Stomach smooth muscle (tissue), 2 donors: ENCODE measurements around the gene ADAM19.

Experiments
- H3K27ac ChIP-seq: one replicate; pipeline ENCODE4 v1.7.0; 2013; ENCODE audit warnings: mild to moderate bottlenecking, low read length, inconsistent platforms
- H3K27me3 ChIP-seq, 2 donors: one replicate each; pipeline ENCODE4 v1.7.0; 2013; ENCODE audit warnings: low read length in 2 of 2; ENCODE audit not compliant: insufficient read depth in 2 of 2, control insufficient read depth in 1 of 2
- H3K36me3 ChIP-seq, 2 donors: one replicate each; pipeline ENCODE4 v1.7.0; 2013; ENCODE audit warnings: low read length in 2 of 2; ENCODE audit not compliant: control insufficient read depth in 2 of 2, insufficient read depth in 2 of 2
- H3K4me1 ChIP-seq: one replicate; pipeline ENCODE4 v1.7.0; 2013; ENCODE audit warnings: low read length; ENCODE audit not compliant: control insufficient read depth, insufficient read depth
- H3K4me3 ChIP-seq, 2 donors: one replicate each; pipeline ENCODE4 v1.7.0; 2013; ENCODE audit warnings: low read length in 2 of 2
- H3K9ac ChIP-seq, 2 donors: one replicate each; pipeline ENCODE4 v1.7.0; 2013; ENCODE audit warnings: low read length in 2 of 2, mild to moderate bottlenecking in 1 of 2
- H3K9me3 ChIP-seq, 2 donors: one replicate each; pipeline ENCODE4 v1.7.0; 2013; ENCODE audit warnings: low read length in 2 of 2; ENCODE audit not compliant: control insufficient read depth in 2 of 2
- donor health status: healthy.
- donor health status: Pancreatic carcinoma.

Gene ADAM19

GRCh38 chr5:157571357-157571827 lies 4.2 kb downstream of the ADAM19 start:
- Histone ChIP-seq H3K9me3 (no peaks in the 10 kb centered on the region), H3K4me3 (peak overlapping the region; percentile 45 to 58), H3K36me3 (peaks cover 14 to 19% of the 10 kb centered on the region in 2 donors), H3K9ac (peak overlapping the region; percentile 1 to 22), H3K27me3 (no peaks in the 10 kb centered on the region), H3K4me1 (peaks cover 32% of the 10 kb centered on the region), H3K27ac (peak overlapping the region; percentile 62)

GRCh38 chr5:157570531-157571200 lies 4.9 kb downstream of the ADAM19 start:
- Histone ChIP-seq H3K9me3 (no peaks in the 10 kb centered on the region), H3K4me1 (peaks cover 28% of the 10 kb centered on the region), H3K27me3 (no peaks in the 10 kb centered on the region), H3K27ac (peak overlapping the region; percentile 62), H3K9ac (peak overlapping the region in 1 of 2 donors; percentile 1), H3K4me3 (peak overlapping the region in 1 of 2 donors; percentile 45), H3K36me3 (peaks cover 14 to 19% of the 10 kb centered on the region in 2 donors)

DNA sequence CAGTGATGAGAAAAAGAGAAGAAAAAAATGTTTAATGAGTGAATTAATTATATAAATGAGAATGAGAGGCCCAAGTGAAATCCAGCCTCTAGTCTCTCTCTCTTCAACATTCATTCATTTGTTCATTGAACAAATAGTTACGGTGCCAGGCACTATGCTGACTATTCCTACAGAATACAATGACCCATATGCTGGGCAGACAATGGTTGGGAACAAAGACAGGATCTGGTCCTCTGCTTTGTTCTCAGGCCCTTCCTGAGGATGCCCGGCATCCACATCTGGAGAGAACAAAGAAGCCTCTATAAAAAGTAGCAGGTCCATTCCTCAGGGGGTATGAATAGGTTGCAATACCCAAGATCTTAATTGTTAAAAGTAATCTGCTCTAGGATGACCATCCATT lies 6.9 kb downstream of the ADAM19 start:
- no peaks in the 10 kb centered on the region for H3K9me3 ChIP-seq
- H3K4me3 ChIP-seq = no peak overlapping the region
- peaks cover 36% of the 10 kb centered on the region for H3K4me1 ChIP-seq
- no peaks in the 10 kb centered on the region for H3K27me3 ChIP-seq
- H3K9ac ChIP-seq = no peak overlapping the region
- H3K36me3 ChIP-seq = peaks cover 16 to 19% of the 10 kb centered on the region in 2 donors
- no peak overlapping the region for H3K27ac ChIP-seq

GRCh38 chr5:157568222-157568621 lies 7.4 kb downstream of the ADAM19 start:
- no peak overlapping the region for H3K4me3 ChIP-seq
- peaks cover 41% of the 10 kb centered on the region for H3K4me1 ChIP-seq
- H3K27me3 ChIP-seq = no peaks in the 10 kb centered on the region
- H3K9ac ChIP-seq = no peak overlapping the region
- peaks cover 16 to 19% of the 10 kb centered on the region in 2 donors for H3K36me3 ChIP-seq
- H3K9me3 ChIP-seq = no peaks in the 10 kb centered on the region
- H3K27ac ChIP-seq = no peak overlapping the region

DNA sequence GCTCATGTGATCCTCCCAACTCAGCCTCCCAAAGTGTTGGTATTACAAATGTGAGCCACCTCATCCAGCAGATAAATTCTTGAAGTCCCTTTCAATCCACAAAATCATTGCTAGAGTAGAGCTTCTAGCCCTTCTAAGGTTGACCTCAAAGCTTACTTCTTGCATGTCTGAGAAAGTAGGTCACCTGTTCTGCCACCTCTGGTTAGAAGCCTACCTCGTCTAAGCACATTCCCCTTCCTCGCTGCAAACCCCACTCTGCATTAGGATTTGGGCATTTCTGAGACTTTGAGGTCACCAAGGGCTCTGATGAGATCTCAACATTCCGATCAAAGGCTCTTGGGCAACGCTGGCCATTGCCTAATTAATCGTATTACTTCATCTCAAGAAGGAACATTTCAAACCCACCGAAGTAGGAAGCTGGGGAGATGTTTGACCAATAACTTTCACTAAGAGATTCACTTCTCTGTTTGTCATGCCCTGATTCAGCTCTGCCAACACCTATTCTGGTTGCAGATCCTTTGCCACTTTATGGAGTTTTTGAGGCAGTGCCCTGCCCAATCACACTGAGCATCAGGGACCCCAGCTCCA lies 8.6 kb downstream of the ADAM19 start:
- no peaks in the 10 kb centered on the region for H3K27me3 ChIP-seq
- no peak overlapping the region for H3K4me3 ChIP-seq
- H3K36me3 ChIP-seq = peaks cover 16 to 19% of the 10 kb centered on the region in 2 donors
- H3K27ac ChIP-seq = peak overlapping the region; percentile 37
- H3K9me3 ChIP-seq = no peaks in the 10 kb centered on the region
- no peak overlapping the region for H3K9ac ChIP-seq
- H3K4me1 ChIP-seq = peaks cover 50% of the 10 kb centered on the region

DNA sequence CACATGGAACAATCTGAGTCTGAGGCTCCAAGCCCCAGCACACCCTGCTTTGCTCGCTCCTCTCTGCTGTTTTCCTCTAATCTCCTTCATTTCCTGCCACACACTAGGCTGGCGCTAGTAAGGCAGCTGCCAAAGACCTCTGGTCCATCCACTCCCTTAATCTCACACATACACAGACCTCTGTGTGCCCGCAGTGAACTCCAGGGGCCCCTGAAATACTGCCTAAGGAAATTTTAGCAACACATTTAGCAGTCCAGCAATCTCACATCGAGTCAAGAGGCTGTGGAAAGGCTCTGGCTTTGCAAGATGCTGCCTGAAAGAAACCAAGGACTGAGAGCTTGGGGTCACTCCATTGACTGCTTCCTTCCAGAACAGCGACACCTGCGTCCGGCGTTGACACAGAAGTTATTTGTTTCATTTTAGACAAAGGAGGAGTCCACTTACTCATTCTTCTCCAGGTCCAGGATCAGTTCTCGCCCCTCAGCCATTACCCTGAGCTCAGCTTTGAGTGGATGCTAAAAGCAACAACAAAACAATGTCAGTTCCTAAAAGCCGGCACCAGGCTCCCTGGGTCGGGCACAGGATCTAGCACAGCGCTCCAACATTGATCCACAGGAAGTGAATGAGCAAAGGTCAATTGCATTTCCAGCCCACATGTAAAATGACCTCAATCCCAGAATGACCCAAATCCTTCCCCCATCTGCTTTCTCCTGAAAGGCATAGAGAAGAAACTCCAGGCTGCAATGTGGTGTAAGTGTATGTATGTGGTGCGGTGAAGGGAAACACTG lies 11.5 kb downstream of the ADAM19 start:
- Histone ChIP-seq H3K36me3 (peaks cover 7 to 12% of the 10 kb centered on the region in 2 donors), H3K9me3 (no peaks in the 10 kb centered on the region), H3K27ac (peak overlapping the region; percentile 95), H3K27me3 (no peaks in the 10 kb centered on the region), H3K4me3 (peak overlapping the region; percentile 44 to 52), H3K4me1 (peaks cover 58% of the 10 kb centered on the region), H3K9ac (peak overlapping the region; percentile 47 to 59)

DNA sequence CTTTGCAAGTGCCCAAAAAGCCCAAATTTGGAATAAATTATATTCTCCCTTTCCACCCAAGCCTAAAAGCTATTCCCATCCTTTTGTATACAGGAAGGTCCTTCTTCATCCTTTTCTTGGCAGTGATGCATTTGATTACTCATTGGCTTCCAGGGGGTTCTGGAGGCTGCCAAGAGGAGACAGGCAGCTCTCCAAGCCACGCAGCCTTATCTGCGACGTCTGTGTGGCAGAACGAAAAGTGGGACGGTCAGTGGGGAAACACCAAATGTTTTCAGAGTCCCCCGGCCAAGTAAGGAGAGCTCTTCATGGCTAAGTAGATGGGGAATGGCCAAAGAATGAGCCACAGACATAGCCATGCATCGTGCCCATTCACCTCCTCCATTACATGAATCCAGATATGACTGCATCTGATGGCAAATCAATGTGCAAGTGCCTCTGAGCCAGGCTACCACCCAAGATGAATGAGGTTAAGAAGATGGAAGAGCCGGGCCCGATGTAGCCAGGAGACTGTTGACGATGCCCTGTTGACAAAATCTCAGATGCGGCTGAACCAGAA lies 12.1 kb downstream of the ADAM19 start:
- Histone ChIP-seq H3K4me1 (peaks cover 60% of the 10 kb centered on the region), H3K4me3 (peak overlapping the region in 1 of 2 donors; percentile 44), H3K36me3 (peaks cover 7 to 12% of the 10 kb centered on the region in 2 donors), H3K27ac (peak overlapping the region; percentile 95), H3K27me3 (no peaks in the 10 kb centered on the region), H3K9me3 (no peaks in the 10 kb centered on the region), H3K9ac (peak overlapping the region; percentile 47 to 59)

- Histone ChIP-seq H3K36me3 (peaks cover 7 to 9% of the 10 kb centered on the region in 2 donors), H3K27ac (peak overlapping the region; percentile 95), H3K9ac (peak overlapping the region; percentile 59 to 68), H3K4me3 (peak overlapping the region in 1 of 2 donors; percentile 52), H3K4me1 (peaks cover 72% of the 10 kb centered on the region), H3K27me3 (no peaks in the 10 kb centered on the region), H3K9me3 (no peaks in the 10 kb centered on the region)
Observed at GRCh38 chr5:157562111-157562581, 13.4 kb downstream of the ADAM19 start.

GRCh38 chr5:157561110-157561509 lies 14.5 kb downstream of the ADAM19 start:
- H3K27me3 ChIP-seq = no peaks in the 10 kb centered on the region
- peak overlapping the region; percentile 95 for H3K27ac ChIP-seq
- H3K4me3 ChIP-seq = peak overlapping the region; percentile 37 to 55
- H3K9me3 ChIP-seq = no peaks in the 10 kb centered on the region
- peaks cover 72% of the 10 kb centered on the region for H3K4me1 ChIP-seq
- peaks cover 5 to 6% of the 10 kb centered on the region in 2 donors for H3K36me3 ChIP-seq
- H3K9ac ChIP-seq = peak overlapping the region; percentile 59 to 68

DNA sequence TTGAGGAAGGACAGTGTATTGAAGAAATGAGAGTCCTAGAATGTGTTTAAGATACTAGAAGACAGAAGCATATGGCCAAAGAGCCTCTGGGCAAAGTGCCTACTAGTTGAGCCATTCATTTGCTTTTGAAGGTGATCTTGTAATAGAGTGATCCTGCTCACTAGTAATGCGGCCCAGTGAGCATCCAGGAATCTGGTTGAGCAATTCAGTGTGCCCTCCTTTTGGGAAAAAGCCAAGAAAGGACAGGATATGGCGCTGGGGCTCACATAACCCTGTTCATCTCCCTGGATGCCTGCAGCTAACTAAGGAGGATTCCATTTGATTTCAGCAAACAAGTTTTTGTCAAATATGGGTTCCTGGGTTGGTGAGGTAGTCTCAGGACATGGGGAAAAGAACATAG lies 16.3 kb downstream of the ADAM19 start:
- peaks cover 76% of the 10 kb centered on the region for H3K4me1 ChIP-seq
- peak overlapping the region in 1 of 2 donors; percentile 29 for H3K9ac ChIP-seq
- peaks cover 5 to 6% of the 10 kb centered on the region in 2 donors for H3K36me3 ChIP-seq
- H3K27me3 ChIP-seq = no peaks in the 10 kb centered on the region
- H3K9me3 ChIP-seq = no peaks in the 10 kb centered on the region
- H3K4me3 ChIP-seq = no peak overlapping the region
- H3K27ac ChIP-seq = peak overlapping the region; percentile 37
